ENCODE results near the gene GCGR.

The GCGR gene

GRCh38 chr17:81833160-81833920 lies 29.4 kb downstream of the GCGR start, which contains the start of gene MCRIP1:
MCRIP1 (minus strand) TSS chr17:81833291; CDS start chr17:81824506, 8,785 bp downstream.
- Histone ChIP-seq H2BK120ac (ENCODE audit: low read depth, low read length) (peak within 1 kb of the TSS; percentile 91), H3K4me2 (ENCODE audit: low read length, poor library complexity, severe bottlenecking) (peak within 1 kb of the TSS; percentile 81), H2BK12ac (ENCODE audit: low read length in 2 of 2) (peak within 1 kb of the TSS; percentile 55 to 91), H2BK15ac (ENCODE audit: low read depth, poor library complexity, severe bottlenecking) (peak within 1 kb of the TSS; percentile 44), H3K27ac (ENCODE audit: low read length, poor library complexity, severe bottlenecking) (peak within 1 kb of the TSS; percentile 34), H3K9me3 (ENCODE audit: control insufficient read depth, low read length) (no peaks in the 10 kb centered on the region), H3K18ac (ENCODE audit: low read depth in 1 of 2, low read length in 2 of 2) (peak within 1 kb of the TSS; percentile 94 to 95), H3K27me3 (ENCODE audit: control insufficient read depth in 1 of 2, insufficient read depth in 1 of 2, low read length in 2 of 2) (no peaks in the 10 kb centered on the region), H3K9ac (ENCODE audit: low read length) (peak within 1 kb of the TSS; percentile 97), H2AFZ (ENCODE audit: low read depth, low read length) (peak within 1 kb of the TSS; percentile 47), H2AK5ac (ENCODE audit: low read length, severe bottlenecking) (peak within 1 kb of the TSS; percentile 80), H3K14ac (ENCODE audit: low read length in 2 of 2) (peak within 1 kb of the TSS in 1 of 2 experiments; percentile 91), H3K36me3 (ENCODE audit: control insufficient read depth in 1 of 2, insufficient read depth in 2 of 2, low read depth in 1 of 2, low read length in 2 of 2) (peaks cover 4 to 11% of the 10 kb centered on the region in 2 experiments), H3K23ac (ENCODE audit: low read length in 2 of 2) (peak within 1 kb of the TSS in 1 of 2 experiments; percentile 81), H3K4me1 (ENCODE audit: control insufficient read depth, insufficient read depth, low read depth, low read length) (peaks cover 35% of the 10 kb centered on the region), H2BK5ac (ENCODE audit: low read depth, low read length, poor library complexity, severe bottlenecking) (peak within 1 kb of the TSS; percentile 35), H3K4me3 (ENCODE audit: insufficient read depth in 1 of 2, low read depth in 1 of 2, low read length in 2 of 2) (peak within 1 kb of the TSS; percentile 68 to 91), H3K79me1 (replicated peaks; ENCODE audit: low read length, poor library complexity, severe bottlenecking) (peaks cover 22% of the 10 kb centered on the region), H4K8ac (ENCODE audit: low read length) (peak within 1 kb of the TSS; percentile 93), H4K91ac (ENCODE audit: low read length) (peak within 1 kb of the TSS; percentile 99), H3K4ac (ENCODE audit: low read depth in 1 of 2, low read length in 2 of 2) (peak within 1 kb of the TSS; percentile 84 to 97)
- WGBS: 2% methylated on average over 68 of the region's 76 CpGs
- DNase-seq: peak; percentile 93

GRCh38 chr17:81833921-81834830 lies 30.2 kb downstream of the GCGR start:
- WGBS: 90% methylated on average over 31 of the region's 31 CpGs
- Histone ChIP-seq H2AFZ (ENCODE audit: low read depth, low read length) (peak overlapping the region; percentile 47), H3K4ac (ENCODE audit: low read depth in 1 of 2, low read length in 2 of 2) (peak overlapping the region; percentile 84 to 97), H4K8ac (ENCODE audit: low read length) (peak overlapping the region; percentile 93), H2BK12ac (ENCODE audit: low read length in 2 of 2) (no peak overlapping the region), H2BK120ac (ENCODE audit: low read depth, low read length) (peak overlapping the region; percentile 91), H2AK5ac (ENCODE audit: low read length, severe bottlenecking) (peak overlapping the region; percentile 80), H3K9ac (ENCODE audit: low read length) (peak overlapping the region; percentile 97), H3K23ac (ENCODE audit: low read length in 2 of 2) (peak overlapping the region in 1 of 2 experiments; percentile 80), H4K91ac (ENCODE audit: low read length) (peak overlapping the region; percentile 99), H3K4me3 (ENCODE audit: insufficient read depth in 1 of 2, low read depth in 1 of 2, low read length in 2 of 2) (peak overlapping the region; percentile 68 to 80), H2BK15ac (ENCODE audit: low read depth, poor library complexity, severe bottlenecking) (peak overlapping the region; percentile 44), H3K4me2 (ENCODE audit: low read length, poor library complexity, severe bottlenecking) (peak overlapping the region; percentile 81), H3K18ac (ENCODE audit: low read depth in 1 of 2, low read length in 2 of 2) (peak overlapping the region; percentile 94 to 95), H2BK5ac (ENCODE audit: low read depth, low read length, poor library complexity, severe bottlenecking) (no peak overlapping the region), H3K9me3 (ENCODE audit: control insufficient read depth, low read length) (no peaks in the 10 kb centered on the region), H3K27ac (ENCODE audit: low read length, poor library complexity, severe bottlenecking) (no peak overlapping the region), H3K27me3 (ENCODE audit: control insufficient read depth in 1 of 2, insufficient read depth in 1 of 2, low read length in 2 of 2) (no peaks in the 10 kb centered on the region), H3K79me1 (replicated peaks; ENCODE audit: low read length, poor library complexity, severe bottlenecking) (peaks cover 15% of the 10 kb centered on the region), H3K36me3 (ENCODE audit: control insufficient read depth in 1 of 2, insufficient read depth in 2 of 2, low read depth in 1 of 2, low read length in 2 of 2) (peaks cover 4 to 6% of the 10 kb centered on the region in 2 experiments), H3K14ac (ENCODE audit: low read length in 2 of 2) (peak overlapping the region in 1 of 2 experiments; percentile 91), H3K4me1 (ENCODE audit: control insufficient read depth, insufficient read depth, low read depth, low read length) (peaks cover 28% of the 10 kb centered on the region)
- DNase-seq: no peak

- Histone ChIP-seq H3K36me3 (ENCODE audit: control insufficient read depth in 1 of 2, insufficient read depth in 2 of 2, low read depth in 1 of 2, low read length in 2 of 2) (peaks cover under 1 to 3% of the 10 kb centered on the region in 2 experiments), H3K79me1 (replicated peaks; ENCODE audit: low read length, poor library complexity, severe bottlenecking) (peaks cover 15% of the 10 kb centered on the region), H3K14ac (ENCODE audit: low read length in 2 of 2) (no peak within 1 kb of the TSS), H3K4me1 (ENCODE audit: control insufficient read depth, insufficient read depth, low read depth, low read length) (peaks cover 26% of the 10 kb centered on the region), H2BK15ac (ENCODE audit: low read depth, poor library complexity, severe bottlenecking) (peak within 1 kb of the TSS; percentile 44), H3K18ac (ENCODE audit: low read depth in 1 of 2, low read length in 2 of 2) (no peak within 1 kb of the TSS), H3K4me2 (ENCODE audit: low read length, poor library complexity, severe bottlenecking) (peak within 1 kb of the TSS; percentile 81), H3K27ac (ENCODE audit: low read length, poor library complexity, severe bottlenecking) (no peak within 1 kb of the TSS), H4K91ac (ENCODE audit: low read length) (peak within 1 kb of the TSS; percentile 47), H3K9me3 (ENCODE audit: control insufficient read depth, low read length) (no peaks in the 10 kb centered on the region), H2AFZ (ENCODE audit: low read depth, low read length) (no peak within 1 kb of the TSS), H3K4me3 (ENCODE audit: insufficient read depth in 1 of 2, low read depth in 1 of 2, low read length in 2 of 2) (peak within 1 kb of the TSS in 1 of 2 experiments; percentile 80), H3K4ac (ENCODE audit: low read depth in 1 of 2, low read length in 2 of 2) (peak within 1 kb of the TSS in 1 of 2 experiments; percentile 97), H3K27me3 (ENCODE audit: control insufficient read depth in 1 of 2, insufficient read depth in 1 of 2, low read length in 2 of 2) (no peaks in the 10 kb centered on the region), H3K9ac (ENCODE audit: low read length) (peak within 1 kb of the TSS; percentile 97), H2BK120ac (ENCODE audit: low read depth, low read length) (peak within 1 kb of the TSS; percentile 91), H4K8ac (ENCODE audit: low read length) (no peak within 1 kb of the TSS), H2AK5ac (ENCODE audit: low read length, severe bottlenecking) (peak within 1 kb of the TSS; percentile 80), H3K23ac (ENCODE audit: low read length in 2 of 2) (no peak within 1 kb of the TSS), H2BK12ac (ENCODE audit: low read length in 2 of 2) (no peak within 1 kb of the TSS), H2BK5ac (ENCODE audit: low read depth, low read length, poor library complexity, severe bottlenecking) (no peak within 1 kb of the TSS)
- 93% methylated on average over 26 of the region's 26 CpGs for WGBS
- no peak for DNase-seq
Measured at GRCh38 chr17:81834831-81835267, 30.9 kb downstream of the GCGR start, which contains the start of gene PPP1R27. PPP1R27 (minus strand) TSS chr17:81835050; CDS start chr17:81834953, 97 bp downstream.

Measured in mesenchymal stem cell (in vitro differentiated cells and primary cell).